GM21528 (cell line): ENCODE results near the gene KERA.
"Not testable (repeated sequence)": the region's sequence is repeated elsewhere in the genome, so short reads cannot be mapped to it uniquely, and the experiment has no call there.

Experiments
- ATAC-seq: cut with Tn5 transposase; IDR thresholded peaks from one replicate; pipeline ENCODE4 v1.9.1; 2021; ENCODE audit warnings: mild to moderate bottlenecking, moderate library complexity; ENCODE audit not compliant: unreplicated experiment, low FRiP score

KERA gene

GRCh38 chr12:91057368-91058165 lies at the start of gene KERA:
KERA (minus strand) TSS chr12:91058024; CDS start chr12:91056281, 1,743 bp downstream.
- no peak for ATAC-seq

GRCh38 chr12:91106283-91106682 lies 48.5 kb upstream of the KERA start:
- ATAC-seq = no peak

- ATAC-seq = no peak
These were observed 48.0 kb upstream of the KERA start for GRCh38 chr12:91105807-91106206.

- peak; percentile 59 for ATAC-seq
These were observed 47.1 kb upstream of the KERA start for GRCh38 chr12:91104812-91105466.

- ATAC-seq = no peak
These were observed 45.8 kb upstream of the KERA start for GRCh38 chr12:91103624-91104023.

- ATAC-seq = no peak
These were observed 45.3 kb upstream of the KERA start for GRCh38 chr12:91103101-91103500.

- ATAC-seq = no peak
These were observed 43.1 kb upstream of the KERA start for GRCh38 chr12:91100906-91101305.

GRCh38 chr12:91099836-91100235 lies 42.0 kb upstream of the KERA start:
- no peak for ATAC-seq

GRCh38 chr12:91099341-91099740 lies 41.5 kb upstream of the KERA start:
- no peak for ATAC-seq

GRCh38 chr12:91098941-91099340 lies 41.1 kb upstream of the KERA start:
- ATAC-seq = no peak

GRCh38 chr12:91098461-91098860 lies 40.6 kb upstream of the KERA start:
- no peak for ATAC-seq

- ATAC-seq = no peak
These were observed 37.1 kb upstream of the KERA start for GRCh38 chr12:91094957-91095356.

- ATAC-seq = no peak
These were observed 36.3 kb upstream of the KERA start for GRCh38 chr12:91094032-91094662.

- no peak for ATAC-seq
These were observed 35.5 kb upstream of the KERA start for GRCh38 chr12:91093341-91093740.

- no peak for ATAC-seq
These were observed 34.3 kb upstream of the KERA start for GRCh38 chr12:91091916-91092715.

- not testable (repeated sequence) for ATAC-seq
These were observed 32.1 kb upstream of the KERA start for GRCh38 chr12:91089953-91090352.

GRCh38 chr12:91080041-91080440 lies 22.2 kb upstream of the KERA start:
- ATAC-seq = no peak

GRCh38 chr12:91078501-91078900 lies 20.7 kb upstream of the KERA start:
- no peak for ATAC-seq

- no peak for ATAC-seq
These were observed 19.6 kb upstream of the KERA start for GRCh38 chr12:91077228-91077954.

- no peak for ATAC-seq
These were observed 17.0 kb upstream of the KERA start for GRCh38 chr12:91074851-91075250.
